A673 (cell line): ENCODE measurements around the gene SLC30A1. TPM values are rescaled to one million over a fixed set of nuclear protein-coding genes. Genes with fewer than 3 reads are reported as not detected.

ENCODE experiments used
- BruUV-seq: library from RNA; stranded (reverse); fragments of 400-500 nt; replicated peaks from 2 replicates; lab custom pipeline; 2021; lab: Mats Ljungman, UMichigan
- CTCF ChIA-PET: fragments of 300-600 bp; sonication (Branson Sonifier 250); formaldehyde crosslinking; loops from one replicate; lab custom pipeline; 2022; ENCODE audit warnings: antibody characterized with exemption; lab: Charles Lee
- POLR2A ChIA-PET: fragments of 300-600 bp; sonication (Branson Sonifier 250); formaldehyde crosslinking; loops from one replicate; lab custom pipeline; 2022; ENCODE audit warnings: antibody characterized with exemption; ENCODE audit not compliant: low non-redundant PET; lab: Charles Lee
- DNase-seq: peaks from one replicate; pipeline ENCODE4 v3.0.0-alpha.2; 2015; ENCODE audit warnings: low spot score
- H3K27ac ChIP-seq: fragments of 200-600 bp; sonication (generic); 2 replicates; pipeline ENCODE4 v1.5.1; 2016; ENCODE audit warnings: mixed run types, low read depth, mild to moderate bottlenecking, mixed read lengths, antibody characterized with exemption, low read length; ENCODE audit not compliant: poor library complexity, severe bottlenecking
- H3K27me3 ChIP-seq: fragments of 200-600 bp; sonication (generic); replicated peaks from 2 replicates; pipeline ENCODE4 v1.6.1; 2017; ENCODE audit warnings: mixed run types, low read depth, mild to moderate bottlenecking, mixed read lengths, antibody characterized with exemption, low read length; ENCODE audit not compliant: insufficient read depth, poor library complexity
- H3K36me3 ChIP-seq: fragments of 200-600 bp; sonication (generic); 2 replicates; pipeline ENCODE4 v1.6.1; 2016; ENCODE audit warnings: mixed run types, mild to moderate bottlenecking, mixed read lengths, antibody characterized with exemption, low read length; ENCODE audit not compliant: insufficient read depth, poor library complexity, severe bottlenecking
- H3K4me1 ChIP-seq: fragments of 200-600 bp; sonication (generic); 2 replicates; pipeline ENCODE4 v1.6.1; 2017; ENCODE audit warnings: mixed run types, mild to moderate bottlenecking, mixed read lengths, antibody characterized with exemption, low read length; ENCODE audit not compliant: insufficient read depth, poor library complexity, severe bottlenecking
- H3K4me3 ChIP-seq: fragments of 200-600 bp; sonication (generic); 2 replicates; pipeline ENCODE4 v1.5.1; 2016; ENCODE audit warnings: low read depth, mixed run types, mild to moderate bottlenecking, mixed read lengths, low read length; ENCODE audit not compliant: poor library complexity, severe bottlenecking
- H3K9me3 ChIP-seq: fragments of 200-600 bp; sonication (generic); 2 replicates; pipeline ENCODE4 v1.6.1; 2016; ENCODE audit warnings: mixed run types, low read depth, mild to moderate bottlenecking, mixed read lengths, antibody characterized with exemption, low read length; ENCODE audit not compliant: poor library complexity, severe bottlenecking
- CTCF ChIP-seq: fragments of 300-800, 200-600 bp; sonication (generic); conservative IDR thresholded peaks from 2 replicates; pipeline ENCODE4 v1.5.1; 2017; ENCODE audit warnings: low read depth, mild to moderate bottlenecking, antibody characterized with exemption, low read length, moderate library complexity, mixed read lengths
- EZH2 ChIP-seq: fragments of 200-600 bp; sonication (generic); IDR thresholded peaks from 2 replicates; pipeline ENCODE4 v1.6.1; 2017; ENCODE audit warnings: borderline replicate concordance, low read depth, mild to moderate bottlenecking, mixed read lengths, antibody characterized with exemption, low read length; ENCODE audit not compliant: poor library complexity, severe bottlenecking
- intact Hi-C: fragments of 100-400 bp; cut with micrococcal nuclease; formaldehyde crosslinking; loops from one replicate; pipeline ENCODE4 v1.10.0; 2022; ENCODE audit not compliant: unreplicated experiment
- total RNA-seq: library from RNA; stranded (reverse); gene quantifications from 2 replicates; pipeline ENCODE4 v1.2.3, GENCODE V29; 2021

The SLC30A1 gene
- total RNA-seq, 1 experiment from 2014 or later: 12.2 TPM

- H3K9me3 ChIP-seq: no peaks in the 10 kb centered on the region
- no peaks in the 10 kb centered on the region for H3K27me3 ChIP-seq
- H3K4me3 ChIP-seq: no peak overlapping the region
- intact Hi-C loops: no loop called here
- ChIA-PET CTCF (no interaction called here), POLR2A (no interaction called here)
- no peaks in the 10 kb centered on the region for H3K4me1 ChIP-seq
- H3K27ac ChIP-seq: no peak overlapping the region
- no peak for TF ChIP-seq EZH2
- TF ChIP-seq CTCF: no peak
- no peak for DNase-seq
- no peaks in the 10 kb centered on the region for H3K36me3 ChIP-seq
- BruUV-seq: no TSS peak
Measured at GRCh38 chr1:211607754-211608473, 29.0 kb upstream of the SLC30A1 start.

- intact Hi-C loops: no loop called here
- POLR2A ChIA-PET: interaction anchor here (0.6 kb wide), 1 partner anchor 23 kb away, joined by 4 read pairs; no protein-coding TSS in a partner anchor
- Histone ChIP-seq H3K4me3 (no peak overlapping the region), H3K36me3 (no peaks in the 10 kb centered on the region), H3K27ac (no peak overlapping the region), H3K9me3 (no peaks in the 10 kb centered on the region), H3K4me1 (no peaks in the 10 kb centered on the region), H3K27me3 (no peaks in the 10 kb centered on the region)
- peak; percentile 52 for DNase-seq
- CTCF ChIA-PET: no interaction called here
- TF ChIP-seq EZH2 (no peak), CTCF (no peak)
- BruUV-seq: no TSS peak
Measured at GRCh38 chr1:211606914-211607753, 28.2 kb upstream of the SLC30A1 start.

GRCh38 chr1:211606332-211606913 lies 27.5 kb upstream of the SLC30A1 start:
- Histone ChIP-seq H3K36me3 (no peaks in the 10 kb centered on the region), H3K4me3 (no peak overlapping the region), H3K27ac (no peak overlapping the region), H3K27me3 (no peaks in the 10 kb centered on the region), H3K4me1 (no peaks in the 10 kb centered on the region), H3K9me3 (no peaks in the 10 kb centered on the region)
- ChIA-PET CTCF (no interaction called here), POLR2A (interaction anchor here (0.6 kb wide), 1 partner anchor 22 kb away, joined by 4 read pairs; no protein-coding TSS in a partner anchor)
- DNase-seq: no peak
- intact Hi-C loops: no loop called here
- no TSS peak for BruUV-seq
- TF ChIP-seq CTCF: no peak
- no peak for TF ChIP-seq EZH2
